HL-60 (cell line): Measurements from ENCODE around the gene LHFPL6.

Experiments
- POLR2AphosphoS5 ChIP-seq: IDR thresholded peaks from 2 replicates; pipeline ENCODE4 v1.6.1; 2012; ENCODE audit warnings: low read depth
- TF ChIP-seq, protein P1 (sequence below): IDR thresholded peaks from one replicate; pipeline ENCODE4 v1.5.1; 2011; ENCODE audit warnings: low read length, control low read depth, inconsistent platforms; ENCODE audit not compliant: insufficient read depth
- TF ChIP-seq, protein P2 (sequence below): IDR thresholded peaks from 2 replicates; pipeline ENCODE4 v1.6.1; 2012; ENCODE audit warnings: low read depth; ENCODE audit not compliant: insufficient replicate concordance

DNA sequence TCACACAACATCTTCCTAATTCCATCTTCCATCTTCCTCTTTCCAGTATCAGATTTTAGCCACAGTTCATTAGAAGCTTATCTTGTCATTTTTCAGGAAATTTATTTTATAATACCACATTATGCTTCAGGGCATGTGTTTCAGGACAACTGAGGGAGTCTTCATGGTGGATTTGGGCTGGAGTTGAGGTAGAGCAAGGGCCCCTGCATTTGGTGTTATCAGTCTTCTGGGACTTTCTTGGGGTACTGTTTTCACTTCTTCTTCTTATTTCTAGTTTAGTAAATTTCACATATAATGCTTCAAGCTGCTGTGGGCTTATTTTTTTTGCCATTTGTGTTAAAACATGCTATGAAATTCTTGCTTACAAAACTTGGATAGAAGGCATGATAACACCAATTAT lies 188.7 kb downstream of the LHFPL6 start:
- TF ChIP-seq, protein P1, sequence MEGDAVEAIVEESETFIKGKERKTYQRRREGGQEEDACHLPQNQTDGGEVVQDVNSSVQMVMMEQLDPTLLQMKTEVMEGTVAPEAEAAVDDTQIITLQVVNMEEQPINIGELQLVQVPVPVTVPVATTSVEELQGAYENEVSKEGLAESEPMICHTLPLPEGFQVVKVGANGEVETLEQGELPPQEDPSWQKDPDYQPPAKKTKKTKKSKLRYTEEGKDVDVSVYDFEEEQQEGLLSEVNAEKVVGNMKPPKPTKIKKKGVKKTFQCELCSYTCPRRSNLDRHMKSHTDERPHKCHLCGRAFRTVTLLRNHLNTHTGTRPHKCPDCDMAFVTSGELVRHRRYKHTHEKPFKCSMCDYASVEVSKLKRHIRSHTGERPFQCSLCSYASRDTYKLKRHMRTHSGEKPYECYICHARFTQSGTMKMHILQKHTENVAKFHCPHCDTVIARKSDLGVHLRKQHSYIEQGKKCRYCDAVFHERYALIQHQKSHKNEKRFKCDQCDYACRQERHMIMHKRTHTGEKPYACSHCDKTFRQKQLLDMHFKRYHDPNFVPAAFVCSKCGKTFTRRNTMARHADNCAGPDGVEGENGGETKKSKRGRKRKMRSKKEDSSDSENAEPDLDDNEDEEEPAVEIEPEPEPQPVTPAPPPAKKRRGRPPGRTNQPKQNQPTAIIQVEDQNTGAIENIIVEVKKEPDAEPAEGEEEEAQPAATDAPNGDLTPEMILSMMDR = no peak
- no peak for TF ChIP-seq POLR2AphosphoS5
- TF ChIP-seq, protein P2, sequence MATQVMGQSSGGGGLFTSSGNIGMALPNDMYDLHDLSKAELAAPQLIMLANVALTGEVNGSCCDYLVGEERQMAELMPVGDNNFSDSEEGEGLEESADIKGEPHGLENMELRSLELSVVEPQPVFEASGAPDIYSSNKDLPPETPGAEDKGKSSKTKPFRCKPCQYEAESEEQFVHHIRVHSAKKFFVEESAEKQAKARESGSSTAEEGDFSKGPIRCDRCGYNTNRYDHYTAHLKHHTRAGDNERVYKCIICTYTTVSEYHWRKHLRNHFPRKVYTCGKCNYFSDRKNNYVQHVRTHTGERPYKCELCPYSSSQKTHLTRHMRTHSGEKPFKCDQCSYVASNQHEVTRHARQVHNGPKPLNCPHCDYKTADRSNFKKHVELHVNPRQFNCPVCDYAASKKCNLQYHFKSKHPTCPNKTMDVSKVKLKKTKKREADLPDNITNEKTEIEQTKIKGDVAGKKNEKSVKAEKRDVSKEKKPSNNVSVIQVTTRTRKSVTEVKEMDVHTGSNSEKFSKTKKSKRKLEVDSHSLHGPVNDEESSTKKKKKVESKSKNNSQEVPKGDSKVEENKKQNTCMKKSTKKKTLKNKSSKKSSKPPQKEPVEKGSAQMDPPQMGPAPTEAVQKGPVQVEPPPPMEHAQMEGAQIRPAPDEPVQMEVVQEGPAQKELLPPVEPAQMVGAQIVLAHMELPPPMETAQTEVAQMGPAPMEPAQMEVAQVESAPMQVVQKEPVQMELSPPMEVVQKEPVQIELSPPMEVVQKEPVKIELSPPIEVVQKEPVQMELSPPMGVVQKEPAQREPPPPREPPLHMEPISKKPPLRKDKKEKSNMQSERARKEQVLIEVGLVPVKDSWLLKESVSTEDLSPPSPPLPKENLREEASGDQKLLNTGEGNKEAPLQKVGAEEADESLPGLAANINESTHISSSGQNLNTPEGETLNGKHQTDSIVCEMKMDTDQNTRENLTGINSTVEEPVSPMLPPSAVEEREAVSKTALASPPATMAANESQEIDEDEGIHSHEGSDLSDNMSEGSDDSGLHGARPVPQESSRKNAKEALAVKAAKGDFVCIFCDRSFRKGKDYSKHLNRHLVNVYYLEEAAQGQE = no peak
